COLO668 (cell line): ENCODE measurements around the gene PBLD.
A peak's percentile ranks its signal among the peaks of the same experiment; 100 is the strongest.

Experiments used
- DNase-seq: peaks from one replicate; lab custom pipeline; 2025; ENCODE audit not compliant: unreplicated experiment; lab: John Stamatoyannopoulos, UW

PBLD gene

GRCh38 chr10:68332259-68333057 is at the start of gene PBLD:
PBLD (minus strand) TSS chr10:68332928; CDS start chr10:68306844, 26,084 bp downstream.
- DNase-seq, result peak; percentile 66

- DNase-seq, result no peak
Observed at GRCh38 chr10:68371604-68372003, 38.9 kb upstream of the PBLD start.

- no peak for DNase-seq
Observed at GRCh38 chr10:68367121-68367520, 34.4 kb upstream of the PBLD start.

- no peak for DNase-seq
Observed at GRCh38 chr10:68366600-68366999, 33.9 kb upstream of the PBLD start.

GRCh38 chr10:68365611-68366010 is 32.9 kb upstream of the PBLD start:
- no peak for DNase-seq

GRCh38 chr10:68364101-68364886 is 31.6 kb upstream of the PBLD start:
- DNase-seq, result no peak

- DNase-seq, result no peak
Observed at GRCh38 chr10:68362590-68362989, 29.9 kb upstream of the PBLD start.

- no peak for DNase-seq
Observed at GRCh38 chr10:68359189-68359588, 26.5 kb upstream of the PBLD start.

GRCh38 chr10:68353537-68353936 is 20.8 kb upstream of the PBLD start:
- DNase-seq, result no peak

- peak; percentile 7 for DNase-seq
Observed at GRCh38 chr10:68348265-68348741, 15.6 kb upstream of the PBLD start.

GRCh38 chr10:68346774-68347173 is 14.0 kb upstream of the PBLD start:
- no peak for DNase-seq

- DNase-seq, result no peak
Observed at GRCh38 chr10:68345621-68346020, 12.9 kb upstream of the PBLD start.

GRCh38 chr10:68342909-68343516 is 10.3 kb upstream of the PBLD start:
- no peak for DNase-seq

- DNase-seq, result no peak
Observed at GRCh38 chr10:68340358-68341080, 7.8 kb upstream of the PBLD start.

- no peak for DNase-seq
Observed at GRCh38 chr10:68336754-68337351, 4.1 kb upstream of the PBLD start.

- no peak for DNase-seq
Observed at GRCh38 chr10:68334672-68335467, 2.1 kb upstream of the PBLD start.

- DNase-seq, result no peak
Observed at GRCh38 chr10:68333440-68334431, 1.0 kb upstream of the PBLD start.

- DNase-seq, result no peak
Observed at GRCh38 chr10:68333058-68333395, 299 bp upstream of the PBLD start.
